Calu3 (cell line): Measurements from ENCODE around the gene CDKN2C. TPM values are rescaled to one million over a fixed set of nuclear protein-coding genes. Genes with fewer than 3 reads are reported as not detected.

ENCODE experiments used
- BruUV-seq: library from RNA; stranded (reverse); fragments of 400-500 nt; replicated peaks from 2 replicates; lab custom pipeline; 2021; lab: Mats Ljungman, UMichigan
- CTCF ChIA-PET: fragments of 300-600 bp; sonication (Branson Sonifier 250); formaldehyde crosslinking; loops from one replicate; lab custom pipeline; 2022; ENCODE audit warnings: antibody characterized with exemption; lab: Charles Lee
- DNase-seq: peaks from one replicate; pipeline ENCODE4 v3.0.0; 2022
- H3K27ac Mint-ChIP-seq: one replicate; pipeline ENCODE4 v1.8.0; 2022; ENCODE audit warnings: mixed read lengths; ENCODE audit not compliant: unreplicated experiment
- H3K27me3 Mint-ChIP-seq: one replicate; pipeline ENCODE4 v1.8.0; 2022; ENCODE audit warnings: mixed read lengths; ENCODE audit not compliant: unreplicated experiment
- H3K36me3 Mint-ChIP-seq: one replicate; pipeline ENCODE4 v1.8.0; 2022; ENCODE audit warnings: mild to moderate bottlenecking, moderate library complexity, mixed read lengths; ENCODE audit not compliant: insufficient read depth, unreplicated experiment
- H3K4me1 Mint-ChIP-seq: one replicate; pipeline ENCODE4 v1.8.0; 2022; ENCODE audit warnings: mild to moderate bottlenecking, low read depth, mixed read lengths; ENCODE audit not compliant: unreplicated experiment
- H3K4me3 Mint-ChIP-seq: one replicate; pipeline ENCODE4 v1.8.0; 2022; ENCODE audit warnings: mild to moderate bottlenecking, low read depth, moderate library complexity, mixed read lengths; ENCODE audit not compliant: unreplicated experiment
- H3K9me3 Mint-ChIP-seq: one replicate; pipeline ENCODE4 v1.8.0; 2022; ENCODE audit warnings: low read depth, mixed read lengths; ENCODE audit not compliant: unreplicated experiment
- intact Hi-C: fragments of 100-400 bp; cut with micrococcal nuclease; formaldehyde crosslinking; loops from one replicate; pipeline ENCODE4 v1.10.0; 2022; ENCODE audit not compliant: unreplicated experiment
- total RNA-seq: library from RNA; stranded (reverse); gene quantifications from 2 replicates; pipeline ENCODE4 v1.2.3, GENCODE V29; 2022
- TF ChIP-seq, protein P1 (sequence below): fragments of 200-600 bp; IDR thresholded peaks from one replicate; pipeline ENCODE4 v1.8.0; 2022; ENCODE audit warnings: antibody characterized with exemption; ENCODE audit not compliant: unreplicated experiment

The CDKN2C gene
- total RNA-seq, 1 experiment from 2014 or later, result 40.2 TPM

GRCh38 chr1:50982611-50983010 lies 12.6 kb downstream of the CDKN2C start:
- CTCF ChIA-PET, result interaction anchor here (1.5 kb wide), 1 partner anchor 13 kb away, joined by 4 read pairs; the partner anchor contains the start of gene CDKN2C
- peaks cover 18% of the 10 kb centered on the region for H3K36me3 Mint-ChIP-seq
- BruUV-seq, result no TSS peak
- no peak overlapping the region for H3K4me3 Mint-ChIP-seq
- H3K4me1 Mint-ChIP-seq, result peaks cover 20% of the 10 kb centered on the region
- no peaks in the 10 kb centered on the region for H3K27me3 Mint-ChIP-seq
- TF ChIP-seq, protein P1, sequence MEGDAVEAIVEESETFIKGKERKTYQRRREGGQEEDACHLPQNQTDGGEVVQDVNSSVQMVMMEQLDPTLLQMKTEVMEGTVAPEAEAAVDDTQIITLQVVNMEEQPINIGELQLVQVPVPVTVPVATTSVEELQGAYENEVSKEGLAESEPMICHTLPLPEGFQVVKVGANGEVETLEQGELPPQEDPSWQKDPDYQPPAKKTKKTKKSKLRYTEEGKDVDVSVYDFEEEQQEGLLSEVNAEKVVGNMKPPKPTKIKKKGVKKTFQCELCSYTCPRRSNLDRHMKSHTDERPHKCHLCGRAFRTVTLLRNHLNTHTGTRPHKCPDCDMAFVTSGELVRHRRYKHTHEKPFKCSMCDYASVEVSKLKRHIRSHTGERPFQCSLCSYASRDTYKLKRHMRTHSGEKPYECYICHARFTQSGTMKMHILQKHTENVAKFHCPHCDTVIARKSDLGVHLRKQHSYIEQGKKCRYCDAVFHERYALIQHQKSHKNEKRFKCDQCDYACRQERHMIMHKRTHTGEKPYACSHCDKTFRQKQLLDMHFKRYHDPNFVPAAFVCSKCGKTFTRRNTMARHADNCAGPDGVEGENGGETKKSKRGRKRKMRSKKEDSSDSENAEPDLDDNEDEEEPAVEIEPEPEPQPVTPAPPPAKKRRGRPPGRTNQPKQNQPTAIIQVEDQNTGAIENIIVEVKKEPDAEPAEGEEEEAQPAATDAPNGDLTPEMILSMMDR, result no peak
- no peaks in the 10 kb centered on the region for H3K9me3 Mint-ChIP-seq
- H3K27ac Mint-ChIP-seq, result peak overlapping the region; percentile 36
- intact Hi-C loops, result loop anchor here (2.0 to 5.0 kb wide), 2 partner anchors 16 to 205 kb away; no protein-coding TSS in a partner anchor
- DNase-seq, result no peak

GRCh38 chr1:50983219-50983802 lies 13.3 kb downstream of the CDKN2C start:
- H3K27ac Mint-ChIP-seq, result peak overlapping the region; percentile 36
- no peaks in the 10 kb centered on the region for H3K27me3 Mint-ChIP-seq
- H3K4me3 Mint-ChIP-seq, result no peak overlapping the region
- CTCF ChIA-PET, result interaction anchor here (1.5 kb wide), 1 partner anchor 13 kb away, joined by 4 read pairs; the partner anchor contains the start of gene CDKN2C
- intact Hi-C loops, result loop anchor here (2.0 to 5.0 kb wide), 2 partner anchors 17 to 204 kb away; no protein-coding TSS in a partner anchor
- TF ChIP-seq, protein P1, result no peak
- DNase-seq, result no peak
- peaks cover 20% of the 10 kb centered on the region for H3K4me1 Mint-ChIP-seq
- peaks cover 11% of the 10 kb centered on the region for H3K36me3 Mint-ChIP-seq
- no peaks in the 10 kb centered on the region for H3K9me3 Mint-ChIP-seq
- no TSS peak for BruUV-seq

DNA sequence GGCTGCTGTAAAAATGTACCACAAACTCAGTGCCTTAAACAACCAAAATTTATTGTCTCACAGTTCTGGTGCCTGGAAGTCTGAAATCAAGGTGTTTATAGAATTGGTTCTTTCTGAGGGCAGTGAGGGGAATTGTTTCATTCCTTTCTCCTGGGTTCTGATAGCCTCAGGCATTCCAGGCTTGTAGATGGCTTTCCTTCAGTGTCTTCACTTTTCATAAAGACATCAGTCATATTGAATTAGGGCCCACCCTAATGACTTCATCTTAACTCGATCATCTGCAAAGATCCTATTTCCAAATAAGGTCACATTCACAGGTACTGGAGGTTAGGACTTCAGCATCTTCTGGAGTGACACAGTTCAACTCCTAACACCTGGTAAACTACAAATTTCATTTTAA lies 15.0 kb downstream of the CDKN2C start:
- Mint-ChIP-seq H3K4me1 (peaks cover 11% of the 10 kb centered on the region), H3K36me3 (no peaks in the 10 kb centered on the region), H3K27me3 (no peaks in the 10 kb centered on the region), H3K9me3 (no peaks in the 10 kb centered on the region), H3K4me3 (no peak overlapping the region), H3K27ac (no peak overlapping the region)
- BruUV-seq, result no TSS peak
- no peak for DNase-seq
- TF ChIP-seq, protein P1, result no peak
- intact Hi-C loops, result no loop called here
- CTCF ChIA-PET, result no interaction called here

- no TSS peak for BruUV-seq
- no peaks in the 10 kb centered on the region for H3K36me3 Mint-ChIP-seq
- DNase-seq, result no peak
- H3K9me3 Mint-ChIP-seq, result no peaks in the 10 kb centered on the region
- peaks cover 11% of the 10 kb centered on the region for H3K4me1 Mint-ChIP-seq
- H3K4me3 Mint-ChIP-seq, result no peak overlapping the region
- H3K27ac Mint-ChIP-seq, result no peak overlapping the region
- TF ChIP-seq, protein P1, result no peak
- intact Hi-C loops, result no loop called here
- no peaks in the 10 kb centered on the region for H3K27me3 Mint-ChIP-seq
- CTCF ChIA-PET, result interaction anchor here (0.7 kb wide), 1 partner anchor 161 kb away, joined by 3 read pairs; no protein-coding TSS in a partner anchor
These were observed 16.6 kb downstream of the CDKN2C start for GRCh38 chr1:50986653-50987052.
